Stimulated activated CD8-positive, alpha-beta memory T cell treated with anti-CD3 and anti-CD28 coated beads, Interleukin-7, amount 100 ng/mL, for 4 hours (primary cell): ENCODE data around the gene HOXC6.
A peak's percentile ranks its signal among the peaks of the same experiment; 100 is the strongest.

ENCODE experiments used
- DNase-seq, 2 donors: peaks; one replicate each; pipeline ENCODE4 v3.0.0-alpha.2; 2020; ENCODE audit warnings: low read depth in 2 of 2

HOXC6 gene

DNA sequence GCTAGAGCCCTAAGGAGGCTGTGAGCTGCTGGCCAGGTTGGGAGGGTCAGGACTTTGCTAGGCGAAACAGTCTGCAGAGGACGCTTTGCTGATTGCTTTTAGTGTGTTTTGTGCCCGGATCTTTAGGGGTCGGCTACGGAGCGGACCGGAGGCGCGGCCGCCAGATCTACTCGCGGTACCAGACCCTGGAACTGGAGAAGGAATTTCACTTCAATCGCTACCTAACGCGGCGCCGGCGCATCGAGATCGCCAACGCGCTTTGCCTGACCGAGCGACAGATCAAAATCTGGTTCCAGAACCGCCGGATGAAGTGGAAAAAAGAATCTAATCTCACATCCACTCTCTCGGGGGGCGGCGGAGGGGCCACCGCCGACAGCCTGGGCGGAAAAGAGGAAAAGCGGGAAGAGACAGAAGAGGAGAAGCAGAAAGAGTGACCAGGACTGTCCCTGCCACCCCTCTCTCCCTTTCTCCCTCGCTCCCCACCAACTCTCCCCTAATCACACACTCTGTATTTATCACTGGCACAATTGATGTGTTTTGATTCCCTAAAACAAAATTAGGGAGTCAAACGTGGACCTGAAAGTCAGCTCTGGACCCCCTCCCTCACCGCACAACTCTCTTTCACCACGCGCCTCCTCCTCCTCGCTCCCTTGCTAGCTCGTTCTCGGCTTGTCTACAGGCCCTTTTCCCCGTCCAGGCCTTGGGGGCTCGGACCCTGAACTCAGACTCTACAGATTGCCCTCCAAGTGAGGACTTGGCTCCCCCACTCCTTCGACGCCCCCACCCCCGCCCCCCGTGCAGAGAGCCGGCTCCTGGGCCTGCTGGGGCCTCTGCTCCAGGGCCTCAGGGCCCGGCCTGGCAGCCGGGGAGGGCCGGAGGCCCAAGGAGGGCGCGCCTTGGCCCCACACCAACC is 1.5 kb downstream of the HOXC6 start:
- no peak for DNase-seq

DNA sequence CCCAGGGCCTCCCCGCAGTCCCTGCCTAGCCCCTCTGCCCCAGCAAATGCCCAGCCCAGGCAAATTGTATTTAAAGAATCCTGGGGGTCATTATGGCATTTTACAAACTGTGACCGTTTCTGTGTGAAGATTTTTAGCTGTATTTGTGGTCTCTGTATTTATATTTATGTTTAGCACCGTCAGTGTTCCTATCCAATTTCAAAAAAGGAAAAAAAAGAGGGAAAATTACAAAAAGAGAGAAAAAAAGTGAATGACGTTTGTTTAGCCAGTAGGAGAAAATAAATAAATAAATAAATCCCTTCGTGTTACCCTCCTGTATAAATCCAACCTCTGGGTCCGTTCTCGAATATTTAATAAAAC is 2.2 kb downstream of the HOXC6 start:
- DNase-seq = no peak

DNA sequence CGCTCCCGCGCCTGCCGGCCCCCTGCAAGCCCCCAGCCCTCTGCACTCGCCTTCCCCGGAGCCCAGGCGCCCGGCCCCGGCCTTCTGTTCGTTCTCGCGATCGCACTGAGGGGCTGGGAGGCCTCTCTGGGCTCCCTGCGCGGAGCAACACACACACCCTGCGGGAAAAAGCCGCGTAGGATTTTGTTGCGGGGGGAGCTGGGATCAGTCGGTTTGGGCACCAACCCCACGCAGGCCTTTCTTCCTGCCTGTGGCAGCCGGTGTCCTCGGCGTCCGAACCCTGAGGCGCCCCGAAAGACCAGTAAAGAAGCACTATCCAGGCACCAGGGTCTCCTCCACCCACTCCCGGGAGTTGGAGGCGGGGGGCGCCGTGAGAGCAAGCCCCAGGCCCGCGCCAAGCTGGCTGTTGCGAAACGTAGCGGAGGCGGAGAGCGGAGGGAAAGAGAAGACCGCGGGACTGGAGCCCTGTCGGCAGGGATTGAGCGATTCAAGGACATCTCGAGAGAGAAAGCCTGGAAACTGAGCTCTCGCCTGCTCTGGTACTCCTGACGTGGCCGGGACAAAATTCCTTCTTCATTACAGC is 2.7 kb downstream of the HOXC6 start:
- no peak for DNase-seq

DNA sequence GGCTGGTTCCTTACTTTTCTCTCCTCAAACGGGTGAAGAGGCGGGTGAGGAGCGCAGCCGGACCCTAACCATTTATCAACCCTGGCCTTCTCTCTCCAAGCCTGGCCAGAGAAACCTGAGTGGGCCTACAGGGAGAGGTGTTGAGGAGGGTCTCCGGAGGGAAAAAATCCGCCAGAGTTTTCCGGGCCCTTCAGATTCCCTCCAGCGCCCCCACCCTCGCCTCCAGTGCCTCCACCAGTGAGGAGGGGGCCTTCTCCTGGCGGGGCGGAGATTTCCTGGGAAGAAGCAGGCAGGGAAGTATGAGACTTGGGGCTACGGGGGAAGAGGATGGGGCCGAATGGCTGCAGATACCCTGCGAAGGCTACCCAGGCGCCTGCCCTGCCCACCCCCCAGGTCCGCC is 3.2 kb downstream of the HOXC6 start:
- DNase-seq = no peak

DNA sequence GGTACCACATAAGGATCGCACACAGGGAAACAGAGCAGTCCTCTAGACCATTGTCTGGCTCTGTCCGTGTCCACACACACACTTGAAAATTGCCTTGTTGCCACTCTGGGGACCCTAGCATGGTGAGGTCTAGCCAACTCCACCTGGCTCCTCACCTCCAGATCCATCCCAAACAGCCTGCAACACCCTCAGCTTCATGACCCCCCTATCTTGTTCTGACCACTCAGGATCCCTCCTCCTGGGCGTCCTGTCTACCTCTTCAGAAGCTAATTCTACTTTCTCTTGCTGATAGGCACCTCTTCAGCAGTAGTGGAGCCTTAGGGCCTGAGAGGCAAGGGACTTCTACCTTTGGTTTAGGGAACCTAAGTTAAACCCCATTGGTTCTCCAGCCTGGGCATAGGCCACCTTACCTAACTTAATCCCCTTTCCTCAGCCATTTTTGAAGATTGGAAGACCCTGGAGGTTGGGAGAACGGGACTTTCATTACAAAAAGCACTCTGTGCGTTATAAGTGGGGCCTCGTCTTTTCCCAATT is 3.9 kb downstream of the HOXC6 start:
- no peak for DNase-seq

DNA sequence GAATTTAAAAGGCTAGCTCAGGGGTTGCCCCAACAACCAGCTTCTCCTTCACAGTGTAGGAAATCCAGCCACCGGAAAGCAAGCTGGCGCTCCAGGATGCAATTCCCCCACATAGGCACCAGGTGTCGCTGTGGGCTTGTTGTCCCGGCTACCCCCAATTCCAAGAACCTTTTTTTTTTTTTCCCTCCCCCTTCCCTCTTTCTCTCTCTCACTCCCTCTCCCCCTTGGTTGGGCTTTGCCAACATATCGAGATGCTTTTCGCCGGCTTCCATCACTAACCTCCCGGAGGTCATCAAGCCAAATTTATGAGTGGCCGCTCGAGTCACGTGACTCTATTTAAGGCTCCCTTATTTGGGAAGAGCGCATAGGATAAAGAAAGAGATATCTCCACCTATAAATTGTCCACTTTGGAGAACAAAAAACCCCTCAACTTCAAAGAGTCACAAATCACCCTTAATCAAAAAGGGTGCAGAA is 4.4 kb downstream of the HOXC6 start, which contains the start of gene HOXC5:
HOXC5 (plus strand) TSS at position 424 of the 474 bp plus-strand sequence. CDS start 73 bp downstream, outside the sequence.
- peak; percentile 37 for DNase-seq

DNA sequence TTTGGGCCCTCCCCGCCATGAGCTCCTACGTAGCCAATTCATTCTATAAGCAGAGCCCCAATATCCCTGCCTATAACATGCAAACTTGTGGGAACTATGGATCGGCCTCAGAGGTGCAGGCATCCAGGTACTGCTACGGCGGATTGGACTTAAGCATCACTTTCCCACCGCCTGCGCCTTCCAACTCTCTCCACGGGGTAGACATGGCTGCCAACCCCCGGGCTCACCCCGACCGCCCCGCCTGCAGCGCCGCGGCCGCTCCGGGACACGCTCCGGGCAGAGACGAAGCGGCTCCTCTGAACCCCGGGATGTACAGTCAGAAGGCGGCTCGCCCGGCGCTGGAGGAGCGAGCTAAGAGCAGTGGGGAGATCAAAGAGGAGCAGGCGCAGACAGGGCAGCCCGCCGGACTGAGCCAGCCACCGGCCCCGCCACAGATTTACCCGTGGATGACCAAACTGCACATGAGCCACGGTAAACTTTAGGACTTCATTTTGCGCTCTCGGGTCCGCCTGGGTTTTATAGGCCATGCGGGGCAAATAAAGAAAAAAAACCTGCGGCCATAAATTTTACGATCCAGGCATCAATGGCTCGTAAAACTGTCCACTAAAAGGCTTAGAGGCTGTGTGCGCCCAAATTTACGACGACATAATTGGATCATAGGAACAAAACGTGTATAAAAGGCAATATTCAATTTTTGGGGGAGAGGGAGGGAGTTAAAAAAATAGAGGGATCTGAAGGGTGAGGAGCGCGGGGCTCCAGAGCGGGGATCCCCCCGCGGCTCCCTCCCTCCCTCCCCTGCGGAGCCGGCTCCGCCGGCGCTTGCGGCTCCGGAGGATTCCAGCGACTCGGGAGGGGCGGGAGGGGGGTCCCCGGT is 5.1 kb downstream of the HOXC6 start:
- DNase-seq = no peak

DNA sequence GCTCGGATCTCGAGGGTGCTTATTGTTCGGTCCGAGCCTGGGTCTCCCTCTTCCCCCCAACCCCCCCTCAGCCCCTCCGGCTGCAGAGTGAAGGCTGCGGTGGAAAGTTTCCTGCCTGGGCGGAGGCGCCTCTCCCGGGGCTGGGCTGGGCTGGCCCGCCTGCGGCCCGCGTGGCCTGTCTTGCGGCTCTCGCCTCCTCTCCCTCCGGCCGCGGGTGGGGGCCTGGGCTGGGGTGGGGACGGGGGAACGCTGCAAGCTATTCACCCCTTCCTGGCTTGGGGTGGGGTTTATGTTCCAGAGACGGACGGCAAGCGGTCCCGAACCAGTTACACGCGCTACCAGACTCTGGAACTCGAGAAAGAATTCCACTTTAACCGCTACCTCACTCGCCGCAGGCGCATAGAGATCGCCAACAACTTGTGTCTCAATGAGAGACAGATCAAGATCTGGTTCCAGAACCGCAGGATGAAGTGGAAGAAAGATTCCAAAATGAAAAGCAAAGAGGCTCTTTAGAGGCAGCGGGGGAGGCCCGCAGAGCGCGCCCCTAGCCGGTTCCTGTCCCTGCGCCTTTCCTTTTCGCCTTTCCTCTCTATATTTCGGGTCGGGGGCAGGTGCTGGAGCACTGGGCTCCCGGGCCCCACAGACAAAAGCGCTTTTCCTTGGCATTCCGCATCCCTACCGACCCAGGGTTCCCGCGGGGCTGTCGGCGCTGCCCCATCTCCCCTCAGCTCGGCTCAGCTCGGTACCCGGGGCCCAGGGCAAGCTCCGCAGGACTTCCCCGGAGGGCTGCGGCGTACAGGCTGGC is 5.9 kb downstream of the HOXC6 start:
- no peak for DNase-seq

DNA sequence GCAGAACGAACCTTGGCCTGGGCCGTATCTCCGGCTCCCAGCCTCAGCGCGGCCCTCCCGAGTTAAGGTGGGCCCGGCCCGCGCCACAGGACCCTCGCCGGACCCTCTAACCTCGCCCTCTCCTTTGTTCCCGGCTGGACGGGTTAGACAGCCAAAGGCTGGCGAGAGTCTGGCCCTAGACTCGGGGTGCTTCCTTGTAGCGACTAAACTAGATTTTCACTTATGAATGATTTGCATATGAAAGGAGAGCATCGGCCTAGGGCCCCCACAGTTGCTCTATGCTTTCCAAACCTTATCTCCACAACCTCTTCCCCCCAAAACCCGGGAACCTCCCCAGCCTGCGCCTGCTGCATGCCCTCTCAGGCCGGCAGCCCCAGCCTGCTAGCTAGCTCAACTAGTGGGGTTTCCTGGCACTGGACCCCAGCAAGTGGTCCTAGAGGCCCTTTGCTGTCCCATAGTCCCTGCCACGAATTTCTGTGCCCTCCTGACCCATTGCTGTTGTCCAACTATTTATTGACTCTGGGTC is 6.6 kb downstream of the HOXC6 start:
- DNase-seq = no peak

DNA sequence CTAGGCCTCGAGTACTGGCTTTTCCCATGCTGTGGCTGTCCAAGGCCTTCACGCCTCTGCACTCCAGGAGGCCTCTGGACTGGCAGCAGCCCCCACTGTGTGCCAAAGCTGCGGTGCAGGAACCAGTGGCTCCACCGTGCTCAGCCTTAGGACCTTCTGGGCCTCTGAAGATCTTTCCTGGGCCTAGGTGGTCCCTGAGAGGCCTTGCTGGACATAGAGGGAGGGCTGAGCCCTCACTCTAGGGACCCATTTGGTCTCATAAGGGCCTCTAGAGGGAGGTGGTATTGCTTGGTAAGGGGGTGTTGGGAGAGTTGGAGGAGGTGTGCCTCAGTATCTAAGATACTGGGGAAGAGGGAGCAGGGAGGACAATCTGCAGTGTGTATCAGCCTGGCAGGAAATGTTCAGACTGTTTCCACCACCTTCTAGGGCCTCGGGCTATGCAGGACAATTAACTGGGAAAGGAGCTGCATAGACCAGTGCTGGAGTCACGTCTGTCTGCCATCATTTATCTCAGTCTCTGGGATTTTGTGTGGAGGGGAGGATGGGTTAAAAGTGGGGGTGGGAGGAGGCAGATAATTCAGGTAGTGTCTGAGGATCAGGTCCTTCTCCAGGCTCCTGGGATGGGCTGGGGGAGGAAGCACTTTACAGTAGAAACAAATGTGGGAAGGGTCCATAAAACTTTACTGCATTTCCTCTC is 7.5 kb downstream of the HOXC6 start:
- no peak for DNase-seq

DNA sequence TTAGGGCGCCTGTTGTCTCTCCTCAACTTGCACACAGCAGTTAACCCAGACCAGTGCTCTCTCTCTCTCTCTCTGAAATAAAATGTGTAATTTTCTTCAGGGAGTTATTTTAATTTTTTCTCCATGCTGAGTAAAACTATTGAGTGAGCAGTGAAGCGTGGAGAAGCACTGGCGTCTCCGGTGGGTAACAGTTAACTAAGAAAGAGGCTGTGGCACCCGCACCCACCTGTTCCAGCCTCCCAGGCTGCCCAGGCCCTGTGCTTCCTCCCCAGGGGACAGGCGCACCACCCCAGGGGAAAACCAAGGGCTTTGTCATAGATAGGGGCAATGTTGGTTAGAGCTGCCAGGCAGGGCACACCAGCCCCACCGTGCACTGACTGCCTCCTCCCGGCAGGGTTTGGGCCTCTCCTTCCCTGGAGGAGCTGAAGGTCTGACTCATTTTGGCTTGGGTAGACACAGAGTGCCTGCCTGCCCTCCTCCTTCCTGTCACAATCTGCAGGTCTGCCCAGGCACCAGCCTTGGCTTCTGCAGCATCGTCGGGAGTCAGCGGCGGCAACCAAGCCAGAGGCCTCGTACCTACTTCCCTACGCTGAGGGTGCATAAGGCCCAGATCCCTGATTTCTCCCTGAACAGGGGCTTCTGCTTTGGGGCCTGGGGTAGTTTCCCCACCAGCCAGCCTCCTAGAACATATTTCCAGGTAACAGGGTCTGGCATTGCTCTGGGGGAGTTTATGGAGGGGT is 8.6 kb downstream of the HOXC6 start:
- no peak for DNase-seq

DNA sequence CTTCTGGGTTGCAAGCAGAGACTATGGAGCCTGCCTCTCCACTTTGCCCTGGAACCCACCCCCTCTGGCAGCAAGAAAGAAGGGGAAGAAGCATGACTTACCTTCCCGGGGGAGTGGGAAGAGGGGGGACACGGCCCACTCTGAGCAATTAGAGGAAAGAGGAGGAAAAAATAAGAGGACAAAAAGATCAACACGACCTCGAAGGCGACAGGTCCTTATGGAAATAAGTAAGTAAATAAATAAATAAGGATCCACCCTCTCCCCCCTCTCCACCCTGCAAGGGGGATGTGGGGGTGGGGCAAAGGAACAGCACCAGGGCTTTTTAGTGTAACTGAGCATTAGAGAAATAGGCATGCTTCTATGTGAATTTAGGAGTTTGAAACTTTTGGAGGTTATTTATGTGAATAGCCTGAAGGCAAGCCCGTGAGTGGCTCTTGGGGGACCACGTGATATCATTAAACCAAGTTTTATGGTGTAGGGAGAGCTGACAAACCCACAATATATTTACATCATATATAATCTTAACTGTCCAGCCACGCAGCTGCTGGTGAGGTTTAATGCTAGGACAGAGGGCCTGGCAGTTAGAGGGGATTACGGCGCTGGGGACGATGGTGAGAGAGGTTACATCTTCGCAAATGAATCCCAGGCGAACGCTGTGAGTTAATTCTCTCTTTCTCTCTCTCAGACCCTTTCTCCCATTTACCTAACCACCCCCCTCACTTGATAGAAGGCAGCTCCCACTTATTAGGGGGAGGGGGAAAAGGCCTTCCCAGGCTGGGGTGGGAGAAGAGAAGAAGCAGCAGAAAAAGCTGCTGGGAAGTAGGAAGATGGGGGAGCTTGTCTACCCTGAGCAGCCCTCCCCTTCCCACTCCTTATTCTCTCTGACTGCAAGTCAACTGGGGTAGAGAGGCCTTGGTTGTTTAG is 9.4 kb downstream of the HOXC6 start:
- DNase-seq = no peak

DNA sequence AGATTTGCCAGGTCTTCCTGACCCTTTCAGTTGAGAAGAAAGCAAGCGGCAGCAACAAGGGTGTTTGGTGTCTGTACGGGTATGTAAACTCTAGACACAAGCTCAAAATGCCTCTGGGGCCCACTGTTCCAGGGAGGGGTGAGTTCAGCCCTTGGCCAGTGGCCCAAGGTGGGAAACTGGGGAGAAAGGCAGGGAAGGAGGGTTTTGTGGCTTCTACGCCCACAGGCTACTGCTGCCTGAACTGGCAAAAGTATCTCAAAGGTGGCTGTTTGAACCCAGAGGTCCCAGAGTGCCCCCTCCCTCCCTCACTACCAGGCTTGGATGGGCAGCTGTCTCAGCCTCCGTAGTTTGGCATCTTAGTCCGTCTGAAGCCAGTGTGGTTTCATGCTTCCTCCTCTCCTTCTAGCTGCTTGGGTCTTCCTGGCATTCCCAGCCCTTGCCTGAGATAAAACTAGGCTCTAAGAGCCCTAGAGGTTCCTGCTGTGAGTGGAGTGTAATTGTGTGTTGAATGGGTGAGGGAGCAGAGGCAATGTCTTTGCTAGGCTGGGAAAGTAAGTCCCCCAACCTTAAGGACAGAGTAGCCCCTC is 10.1 kb downstream of the HOXC6 start:
- no peak for DNase-seq

DNA sequence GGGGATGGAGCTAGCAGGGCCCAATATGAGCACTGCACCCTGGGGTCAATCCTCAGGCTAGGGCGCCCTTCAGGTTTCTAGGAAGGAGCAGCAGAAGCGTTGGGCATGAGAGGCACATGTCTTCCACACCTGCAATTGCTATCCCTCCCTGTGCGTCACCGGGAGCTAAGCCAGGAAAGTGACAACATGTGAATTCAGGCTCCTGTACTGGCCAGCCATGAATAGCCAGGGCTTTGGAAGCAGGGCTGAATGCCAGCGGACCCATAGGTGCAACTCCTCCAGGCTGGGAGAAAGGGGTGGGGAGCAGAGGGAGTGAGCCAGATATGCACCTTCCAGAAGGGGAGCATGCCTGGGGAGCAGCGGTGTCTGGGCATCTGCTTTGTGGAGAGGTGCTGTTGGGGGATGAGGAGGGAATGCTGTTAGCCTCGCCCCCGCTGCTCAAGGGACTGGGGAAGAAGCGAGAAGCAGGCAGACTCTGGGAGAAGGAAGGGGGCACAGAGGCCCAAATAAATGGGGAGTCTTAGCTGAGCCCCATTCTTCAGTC is 10.7 kb downstream of the HOXC6 start:
- DNase-seq = no peak

DNA sequence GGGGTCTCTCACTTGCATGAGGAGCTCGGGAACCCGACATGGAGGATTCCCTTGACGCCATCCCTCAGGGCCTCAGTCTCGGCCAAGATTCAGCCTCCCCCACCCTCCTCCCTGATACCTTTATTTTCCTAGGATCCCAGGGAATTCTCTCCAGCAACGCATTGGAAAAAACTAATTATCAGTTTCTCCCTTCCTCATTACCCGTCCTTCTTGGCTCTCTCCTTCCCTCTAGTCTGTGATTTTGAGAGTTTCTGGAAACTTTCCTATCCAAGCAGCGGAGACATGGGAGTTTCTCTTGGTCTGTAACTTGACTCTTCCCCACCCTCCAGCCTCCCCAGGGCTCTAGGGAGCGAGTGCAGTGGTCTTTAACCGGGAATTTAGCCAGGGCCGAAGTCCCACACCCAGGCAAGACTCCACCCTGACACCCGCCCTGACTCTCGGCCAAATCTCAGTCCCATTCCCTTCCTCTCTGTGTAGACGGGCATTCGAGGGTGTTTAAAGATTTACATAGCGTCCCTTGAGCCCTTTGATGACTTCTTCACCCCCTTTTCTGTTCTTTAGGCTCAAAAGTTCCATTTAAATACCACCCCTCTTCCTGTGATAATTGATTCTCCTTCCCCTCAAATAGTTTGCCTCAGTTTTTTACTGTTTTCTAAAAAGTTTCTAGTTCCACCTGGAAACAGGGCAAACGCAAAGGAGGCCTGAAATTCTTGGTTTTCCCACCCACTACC is 11.3 kb downstream of the HOXC6 start:
- no peak for DNase-seq

DNA sequence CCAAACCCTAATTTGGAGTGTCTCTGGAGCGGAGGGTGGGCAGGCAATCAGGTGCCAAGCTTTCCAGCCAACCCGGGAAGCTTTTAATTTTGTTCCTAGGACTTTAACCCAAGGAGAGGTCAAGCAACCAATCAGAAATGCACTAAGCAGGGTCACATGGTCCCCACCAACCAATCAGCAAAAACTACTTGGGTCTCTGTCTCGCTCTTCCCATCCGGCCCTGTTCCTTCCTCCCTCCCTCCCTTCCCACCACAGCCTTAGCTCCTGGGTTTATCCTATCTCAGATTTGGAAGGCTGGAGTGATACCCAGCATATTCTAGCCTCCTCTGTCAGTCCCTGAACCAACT is 11.9 kb downstream of the HOXC6 start:
- no peak for DNase-seq

DNA sequence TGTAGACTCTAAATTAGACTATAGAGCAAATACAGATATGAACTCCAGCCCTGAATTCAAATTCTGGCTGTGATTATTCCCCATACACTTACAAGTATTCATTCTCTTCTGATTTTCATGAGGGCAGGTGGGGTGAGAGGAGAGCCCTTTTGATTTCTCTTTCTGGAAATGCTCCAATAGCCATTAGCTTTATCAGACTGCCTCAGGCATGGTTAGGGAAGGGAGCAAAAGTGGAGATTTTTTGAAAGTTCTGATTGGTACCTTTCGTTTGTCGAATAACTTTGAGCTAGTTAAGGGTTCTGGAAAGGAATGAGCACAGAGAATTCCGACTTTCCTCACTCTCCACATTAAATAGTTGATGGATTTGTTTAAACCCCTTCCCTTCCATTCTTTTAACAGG is 12.4 kb downstream of the HOXC6 start:
- no peak for DNase-seq
